SK-N-SH (cell line): Measurements from ENCODE around the gene MCTP2.

ENCODE experiments used
- CTCF ChIP-seq: fragments of 200-600 bp; sonication (generic); IDR thresholded peaks from 2 replicates; pipeline ENCODE4 v1.6.1; 2017; ENCODE audit warnings: antibody characterized with exemption, mild to moderate bottlenecking, moderate library complexity
- EP300 ChIP-seq, 2 experiments: IDR thresholded peaks; 2 replicates each; pipeline versions ENCODE4 v1.4.0 to v1.6.1; 2012; ENCODE audit warnings: borderline replicate concordance in 1 of 2, low read depth in 1 of 2, low read length in 1 of 2
- EZH2phosphoT487 ChIP-seq: fragments of 200-600 bp; sonication (generic); IDR thresholded peaks from 2 replicates; pipeline ENCODE4 v1.6.1; 2017; ENCODE audit warnings: low read depth, mixed run types, mild to moderate bottlenecking, antibody characterized with exemption, moderate library complexity, borderline replicate concordance
- FOXM1 ChIP-seq: IDR thresholded peaks from 2 replicates; pipeline ENCODE4 v1.4.0; 2012; ENCODE audit warnings: low read depth, mild to moderate bottlenecking
- GABPA ChIP-seq: IDR thresholded peaks from 2 replicates; pipeline ENCODE4 v1.4.0; 2012; ENCODE audit warnings: low read depth, mild to moderate bottlenecking
- IRF3 ChIP-seq: fragments of 150-350 bp; IDR thresholded peaks from 2 replicates; pipeline ENCODE4 v1.6.1; 2016; ENCODE audit warnings: mild to moderate bottlenecking, low read depth, low read length
- JUND ChIP-seq: IDR thresholded peaks from 2 replicates; pipeline ENCODE4 v1.4.0; 2012
- MXI1 ChIP-seq: IDR thresholded peaks from 2 replicates; pipeline ENCODE4 v1.6.1; 2012; ENCODE audit warnings: mild to moderate bottlenecking, low read depth, low read length, improper control_type of control experiment
- POLR2AphosphoS5 ChIP-seq: IDR thresholded peaks from 2 replicates; pipeline ENCODE4 v1.6.1; 2012; ENCODE audit warnings: low read depth, low read length
- REST ChIP-seq: IDR thresholded peaks from 2 replicates; pipeline ENCODE4 v1.6.1; 2012; ENCODE audit warnings: mild to moderate bottlenecking, low read depth, low read length, moderate library complexity
- TAF1 ChIP-seq: IDR thresholded peaks from 2 replicates; pipeline ENCODE4 v1.6.1; 2012; ENCODE audit warnings: low read depth, mild to moderate bottlenecking, low read length, moderate library complexity, borderline replicate concordance
- TEAD4 ChIP-seq: IDR thresholded peaks from 2 replicates; pipeline ENCODE4 v1.4.0; 2012; ENCODE audit warnings: mild to moderate bottlenecking, borderline replicate concordance; ENCODE audit not compliant: insufficient read depth
- USF1 ChIP-seq: IDR thresholded peaks from 2 replicates; pipeline ENCODE4 v1.4.0; 2012; ENCODE audit warnings: low read depth, borderline replicate concordance
- USF2 ChIP-seq: fragments of 150-350 bp; IDR thresholded peaks from 2 replicates; pipeline ENCODE4 v1.6.1; 2017; ENCODE audit warnings: antibody characterized with exemption, low read length, low read depth, borderline replicate concordance

- TF ChIP-seq IRF3 (no peak), USF2 (no peak), CTCF (no peak), EP300 (IDR thresholded peaks at IDR 0.05; ENCODE audit: borderline replicate concordance in 1 of 2, low read depth in 1 of 2, low read length in 1 of 2) (no peak), REST (no peak), TAF1 (no peak), POLR2AphosphoS5 (no peak), JUND (no peak), FOXM1 (no peak), MXI1 (no peak), TEAD4 (no peak), EZH2phosphoT487 (no peak), USF1 (no peak), GABPA (no peak)
Observed at GRCh38 chr15:94269954-94270353, 38.6 kb downstream of the MCTP2 start.
